SIG-M5 treated with dmso at 0.1 percent for 504 hours (cell line): Measurements from ENCODE around the gene OOSP4A.

ENCODE experiments used
- DNase-seq: peaks from one replicate; lab custom pipeline; 2025; ENCODE audit not compliant: unreplicated experiment; lab: John Stamatoyannopoulos, UW

Gene OOSP4A

GRCh38 chr11:59963733-59964132, at the start of gene OOSP4A:
Gene OOSP4A (plus strand): TSS chr11:59964033. CDS start chr11:59964033, 0 bp downstream.
- no peak for DNase-seq

- no peak for DNase-seq
These were observed 45.4 kb upstream of the OOSP4A start for GRCh38 chr11:59918480-59918879.

GRCh38 chr11:59918987-59919589, 44.7 kb upstream of the OOSP4A start:
- peak; percentile 35 for DNase-seq

GRCh38 chr11:59923813-59924212, 40.0 kb upstream of the OOSP4A start:
- DNase-seq, result no peak

- DNase-seq, result no peak
These were observed 32.1 kb upstream of the OOSP4A start for GRCh38 chr11:59931688-59932087.

- no peak for DNase-seq
These were observed 25.7 kb upstream of the OOSP4A start, which contains the start of gene OOSP1 for GRCh38 chr11:59938132-59938531. Gene OOSP1 (plus strand): TSS chr11:59938432. CDS start chr11:59938455, 23 bp downstream.

GRCh38 chr11:59938718-59939117, 25.1 kb upstream of the OOSP4A start:
- no peak for DNase-seq

GRCh38 chr11:59939482-59939881, 24.4 kb upstream of the OOSP4A start:
- no peak for DNase-seq

GRCh38 chr11:59941091-59941490, 22.7 kb upstream of the OOSP4A start:
- DNase-seq, result no peak

GRCh38 chr11:59943997-59944714, 19.7 kb upstream of the OOSP4A start:
- no peak for DNase-seq

- no peak for DNase-seq
These were observed 19.1 kb upstream of the OOSP4A start for GRCh38 chr11:59944720-59945119.

GRCh38 chr11:59953463-59954218, 10.2 kb upstream of the OOSP4A start:
- no peak for DNase-seq

- no peak for DNase-seq
These were observed 9.5 kb upstream of the OOSP4A start for GRCh38 chr11:59954219-59954847.

- no peak for DNase-seq
These were observed 6.7 kb upstream of the OOSP4A start for GRCh38 chr11:59957094-59957493.

GRCh38 chr11:59960502-59961381, 3.1 kb upstream of the OOSP4A start:
- no peak for DNase-seq

- no peak for DNase-seq
These were observed 1.7 kb upstream of the OOSP4A start for GRCh38 chr11:59962107-59962482.

- DNase-seq, result no peak
These were observed 1.6 kb downstream of the OOSP4A start for GRCh38 chr11:59965424-59965823.

GRCh38 chr11:59966201-59966600, 2.4 kb downstream of the OOSP4A start:
- no peak for DNase-seq

- no peak for DNase-seq
These were observed 4.0 kb downstream of the OOSP4A start for GRCh38 chr11:59967677-59968394.

GRCh38 chr11:59968395-59968783, 4.6 kb downstream of the OOSP4A start:
- no peak for DNase-seq
